ENCODE results near the gene ECT2.

DNA sequence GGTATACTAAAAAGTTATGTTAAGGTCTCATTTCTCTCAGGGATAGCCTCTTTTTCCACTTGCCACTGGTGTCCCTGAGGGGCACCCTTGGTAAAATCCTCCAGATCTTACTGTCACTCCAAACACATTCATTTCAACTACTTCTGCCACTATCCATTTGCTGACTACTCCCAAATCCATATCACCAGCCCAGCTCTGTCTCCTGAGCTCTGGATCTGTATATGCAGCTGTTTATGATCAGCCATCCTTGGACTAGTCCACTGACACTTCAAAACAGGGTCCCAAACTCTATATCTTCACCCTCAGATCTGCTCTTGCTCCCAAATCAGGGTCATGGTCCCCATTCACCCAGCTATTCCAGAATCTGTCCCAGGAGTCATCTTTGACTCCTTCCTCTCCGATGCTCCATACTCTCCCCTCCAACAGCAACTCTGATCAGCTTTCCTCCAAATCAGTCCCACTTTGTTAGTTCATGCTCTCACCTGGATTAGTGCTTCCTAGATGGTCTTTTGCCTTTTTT, 49.5 kb upstream of the ECT2 start:
- TF ChIP-seq POLR2AphosphoS5 (IDR thresholded peaks at IDR 0.05; ENCODE audit: borderline replicate concordance, low read depth, low read length) (no peak), FOXP2 (optimal IDR thresholded peaks at IDR 0.05; ENCODE audit: control extremely low read depth, extremely low read length, insufficient read depth) (no peak)
